Thyroid gland (tissue), 4 donors: Measurements from ENCODE around the gene CDKL5. TPM values are rescaled to one million over a fixed set of nuclear protein-coding genes. Genes with fewer than 3 reads are reported as not detected.

ENCODE experiments used
- DNase-seq, 2 donors: peaks; one replicate each; pipeline ENCODE4 v3.0.0-alpha.2; 2019
- H3K27ac ChIP-seq, 3 donors: fragments of 200-600 bp; sonication (generic); 1 replicate in 2 of 3; 2 replicates in 1 of 3; pipeline ENCODE4 v1.5.1; 2016 to 2019; ENCODE audit warnings: mild to moderate bottlenecking in 1 of 3, moderate library complexity in 1 of 3
- H3K27me3 ChIP-seq: fragments of 200-600 bp; sonication (generic); one replicate; pipeline ENCODE4 v1.5.1; 2019
- H3K36me3 ChIP-seq, 2 donors: fragments of 200-600 bp; sonication (generic); one replicate each; pipeline ENCODE4 v1.5.1; 2016 to 2019
- H3K4me1 ChIP-seq, 2 donors: fragments of 200-600 bp; sonication (generic); one replicate each; pipeline ENCODE4 v1.5.1; 2017 to 2019
- H3K4me3 ChIP-seq, 3 donors: fragments of 200-600 bp; sonication (generic); replicated peaks in 1 of 3; 1 replicate in 2 of 3; 2 replicates in 1 of 3; pipeline ENCODE4 v1.5.1; 2016; ENCODE audit warnings: mild to moderate bottlenecking in 1 of 3
- H3K9me3 ChIP-seq: fragments of 200-600 bp; sonication (generic); one replicate; pipeline ENCODE4 v1.5.1; 2017
- CTCF ChIP-seq, 6 experiments: fragments of 200-600 bp in 3 of 6; fragments of 450-650 bp in 3 of 6; sonication (generic) in 3 of 6; IDR thresholded peaks; one replicate each; pipeline ENCODE4 v1.5.1; 2016 to 2019; ENCODE audit warnings: antibody characterized with exemption in 6 of 6, mild to moderate bottlenecking in 2 of 6, inconsistent platforms in 1 of 6, moderate library complexity in 1 of 6
- POLR2A ChIP-seq, 2 donors: fragments of 450-650 bp; IDR thresholded peaks; one replicate each; pipeline ENCODE4 v1.6.1; 2017; ENCODE audit warnings: antibody characterized with exemption in 2 of 2, mild to moderate bottlenecking in 2 of 2, moderate library complexity in 1 of 2
- WGBS, 2 donors: methylation state at CpG; one replicate each; pipeline ENCODE4 v1.1.5; 2017; 5-methylcytosine and 5-hydroxymethylcytosine counted together
- intact Hi-C: fragments of 100-400 bp; cut with DNase I; formaldehyde crosslinking; loops from one replicate; pipeline ENCODE4 v1.15.1; 2023
- total RNA-seq, 4 donors: library from RNA; depleted of rRNA; stranded (reverse); fragments of >200 nt; gene quantifications; one replicate each; pipeline ENCODE4 v1.2.3, GENCODE V29; 2016

Gene CDKL5
- total RNA-seq, 4 donors from 2014 or later, result 8.4 to 14.8 (median 10.0) TPM

GRCh38 chrX:18434896-18435295, 9.5 kb downstream of the CDKL5 start:
- Histone ChIP-seq H3K9me3 (no peaks in the 10 kb centered on the region), H3K36me3 (no peaks in the 10 kb centered on the region), H3K4me1 (no peaks in the 10 kb centered on the region), H3K4me3 (no peak overlapping the region), H3K27me3 (no peaks in the 10 kb centered on the region), H3K27ac (no peak overlapping the region)
- 91 to 93% methylated on average over 2 of the region's 2 CpGs for WGBS, 2 donors
- no peak for DNase-seq
- intact Hi-C loops, result no loop called here
- TF ChIP-seq CTCF (IDR thresholded peaks at IDR 0.05) (no peak), POLR2A (IDR thresholded peaks at IDR 0.05) (no peak)

GRCh38 chrX:18436017-18436416, 10.6 kb downstream of the CDKL5 start:
- WGBS, 2 donors, result 82 to 91% methylated on average over 1 of the region's 1 CpG

GRCh38 chrX:18440835-18441234, 15.4 kb downstream of the CDKL5 start:
- no peak overlapping the region for H3K27ac ChIP-seq
- no peaks in the 10 kb centered on the region for H3K9me3 ChIP-seq
- no peaks in the 10 kb centered on the region for H3K36me3 ChIP-seq
- TF ChIP-seq POLR2A (IDR thresholded peaks at IDR 0.05) (no peak), CTCF (IDR thresholded peaks at IDR 0.05) (no peak)
- no peaks in the 10 kb centered on the region for H3K4me1 ChIP-seq
- WGBS, 2 donors, result 99 to 100% methylated on average over 3 to 4 of the region's 4 CpGs
- H3K27me3 ChIP-seq, result no peaks in the 10 kb centered on the region
- no peak for DNase-seq
- no peak overlapping the region for H3K4me3 ChIP-seq
- intact Hi-C loops, result no loop called here

More at GRCh38 chrX:18436017-18436416, 10.6 kb downstream of the CDKL5 start:
- H3K27me3 ChIP-seq, result no peaks in the 10 kb centered on the region
- H3K36me3 ChIP-seq, result no peaks in the 10 kb centered on the region
- intact Hi-C loops, result no loop called here
- H3K27ac ChIP-seq, result no peak overlapping the region
- H3K4me1 ChIP-seq, result no peaks in the 10 kb centered on the region
- no peak overlapping the region for H3K4me3 ChIP-seq
- TF ChIP-seq POLR2A (IDR thresholded peaks at IDR 0.05), result no peak
- TF ChIP-seq CTCF (IDR thresholded peaks at IDR 0.05), result no peak
- no peak for DNase-seq
- H3K9me3 ChIP-seq, result no peaks in the 10 kb centered on the region

- H3K36me3 ChIP-seq, result no peaks in the 10 kb centered on the region
These were observed 16.5 kb downstream of the CDKL5 start for GRCh38 chrX:18441780-18442367.

More at GRCh38 chrX:18441780-18442367, 16.5 kb downstream of the CDKL5 start:
- H3K4me1 ChIP-seq, result no peaks in the 10 kb centered on the region
- no peaks in the 10 kb centered on the region for H3K27me3 ChIP-seq
- H3K9me3 ChIP-seq, result no peaks in the 10 kb centered on the region
- WGBS, 2 donors, result 95 to 100% methylated on average over 3 of the region's 3 CpGs
- no peak for DNase-seq
- no peak overlapping the region for H3K4me3 ChIP-seq
- H3K27ac ChIP-seq, result no peak overlapping the region
- intact Hi-C loops, result no loop called here
- TF ChIP-seq CTCF (IDR thresholded peaks at IDR 0.05), result no peak
- no peak for TF ChIP-seq POLR2A (IDR thresholded peaks at IDR 0.05)
